HepG2 (cell line): ENCODE results near the gene RAB36.

Experiments
- EP300 ChIP-seq, 3 experiments: sonication (generic) in 1 of 3; formaldehyde crosslinking in 1 of 3; IDR thresholded peaks; 2 replicates each; pipeline versions ENCODE4 v1.5.1 to v1.6.1; 2011 to 2020; ENCODE audit warnings: low read depth in 2 of 3, low read length in 2 of 3, borderline replicate concordance in 1 of 3, improper control_type of control experiment in 1 of 3, mild to moderate bottlenecking in 1 of 3, missing genetic modification reagents in 1 of 3, moderate library complexity in 1 of 3
- NFAT5 ChIP-seq: sonication (generic); formaldehyde crosslinking; IDR thresholded peaks from 2 replicates; pipeline ENCODE4 v1.4.0; 2020; ENCODE audit warnings: missing genetic modification reagents
- RAD21 ChIP-seq: fragments of 450-650 bp; formaldehyde crosslinking; IDR thresholded peaks from 2 replicates; pipeline ENCODE4 v1.5.0; 2020; ENCODE audit warnings: mild to moderate bottlenecking
- ZNF274 ChIP-seq: sonication (generic); formaldehyde crosslinking; IDR thresholded peaks from 2 replicates; pipeline ENCODE4 v1.5.1; 2020; ENCODE audit warnings: mild to moderate bottlenecking, missing genetic modification reagents

- TF ChIP-seq ZNF274 (CRISPR knock-in tag), result no peak
- TF ChIP-seq EP300 (IDR thresholded peaks at IDR 0.05; ENCODE audit: low read depth in 2 of 2, low read length in 2 of 2), result no peak
- TF ChIP-seq EP300 (CRISPR knock-in tag; IDR thresholded peaks at IDR 0.05; ENCODE audit: borderline replicate concordance), result no peak
- TF ChIP-seq NFAT5 (CRISPR knock-in tag), result no peak
- no peak for TF ChIP-seq RAD21 (CRISPR knock-in tag)
These were observed 36.8 kb upstream of the RAB36 start for GRCh38 chr22:23108249-23109078.
